Measurements from ENCODE around the gene ZNF484. TPM values are rescaled to one million over a fixed set of nuclear protein-coding genes. Genes with fewer than 3 reads are reported as not detected.
"Not testable (repeated sequence)": the region's sequence is repeated elsewhere in the genome, so short reads cannot be mapped to it uniquely, and the experiment has no call there.

The ZNF484 gene
- total RNA-seq, 1 donor from 2014 or later: 13.1 TPM

DNA sequence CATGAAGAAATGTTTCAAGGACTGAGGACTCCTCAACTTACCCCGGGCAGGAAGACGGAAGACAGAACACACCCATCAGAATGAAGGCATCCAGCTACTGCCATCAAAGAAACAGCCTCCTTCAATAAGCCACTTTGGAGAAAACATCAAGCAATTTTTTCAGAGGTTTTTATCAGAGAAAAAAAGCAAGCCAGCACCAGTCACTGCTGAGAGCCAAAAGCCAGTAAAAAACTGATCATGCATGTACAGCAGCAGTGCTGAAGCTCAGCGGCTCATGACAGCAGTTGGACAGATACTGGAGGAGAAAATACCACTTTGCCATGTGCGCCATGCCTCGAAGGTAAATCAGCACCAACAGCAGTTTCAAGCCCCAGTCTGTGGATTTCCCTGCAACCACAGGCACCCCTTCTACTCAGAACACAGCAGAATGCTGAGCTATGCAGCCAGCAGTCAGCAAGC, 10.1 kb upstream of the ZNF484 start:
- Mint-ChIP-seq H3K4me3 (no peak overlapping the region), H3K27me3 (ENCODE audit: low read depth) (no peaks in the 10 kb centered on the region), H3K36me3 (ENCODE audit: low read depth) (no peaks in the 10 kb centered on the region), H3K9me3 (no peaks in the 10 kb centered on the region), H3K27ac (ENCODE audit: unreplicated experiment) (peak overlapping the region; percentile 30), H3K4me1 (no peaks in the 10 kb centered on the region)
- no peak for DNase-seq (ENCODE audit: low read depth, low spot score)
- TF ChIP-seq, protein P1, sequence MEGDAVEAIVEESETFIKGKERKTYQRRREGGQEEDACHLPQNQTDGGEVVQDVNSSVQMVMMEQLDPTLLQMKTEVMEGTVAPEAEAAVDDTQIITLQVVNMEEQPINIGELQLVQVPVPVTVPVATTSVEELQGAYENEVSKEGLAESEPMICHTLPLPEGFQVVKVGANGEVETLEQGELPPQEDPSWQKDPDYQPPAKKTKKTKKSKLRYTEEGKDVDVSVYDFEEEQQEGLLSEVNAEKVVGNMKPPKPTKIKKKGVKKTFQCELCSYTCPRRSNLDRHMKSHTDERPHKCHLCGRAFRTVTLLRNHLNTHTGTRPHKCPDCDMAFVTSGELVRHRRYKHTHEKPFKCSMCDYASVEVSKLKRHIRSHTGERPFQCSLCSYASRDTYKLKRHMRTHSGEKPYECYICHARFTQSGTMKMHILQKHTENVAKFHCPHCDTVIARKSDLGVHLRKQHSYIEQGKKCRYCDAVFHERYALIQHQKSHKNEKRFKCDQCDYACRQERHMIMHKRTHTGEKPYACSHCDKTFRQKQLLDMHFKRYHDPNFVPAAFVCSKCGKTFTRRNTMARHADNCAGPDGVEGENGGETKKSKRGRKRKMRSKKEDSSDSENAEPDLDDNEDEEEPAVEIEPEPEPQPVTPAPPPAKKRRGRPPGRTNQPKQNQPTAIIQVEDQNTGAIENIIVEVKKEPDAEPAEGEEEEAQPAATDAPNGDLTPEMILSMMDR (conservative IDR thresholded peaks at IDR 0.05): no peak

DNA sequence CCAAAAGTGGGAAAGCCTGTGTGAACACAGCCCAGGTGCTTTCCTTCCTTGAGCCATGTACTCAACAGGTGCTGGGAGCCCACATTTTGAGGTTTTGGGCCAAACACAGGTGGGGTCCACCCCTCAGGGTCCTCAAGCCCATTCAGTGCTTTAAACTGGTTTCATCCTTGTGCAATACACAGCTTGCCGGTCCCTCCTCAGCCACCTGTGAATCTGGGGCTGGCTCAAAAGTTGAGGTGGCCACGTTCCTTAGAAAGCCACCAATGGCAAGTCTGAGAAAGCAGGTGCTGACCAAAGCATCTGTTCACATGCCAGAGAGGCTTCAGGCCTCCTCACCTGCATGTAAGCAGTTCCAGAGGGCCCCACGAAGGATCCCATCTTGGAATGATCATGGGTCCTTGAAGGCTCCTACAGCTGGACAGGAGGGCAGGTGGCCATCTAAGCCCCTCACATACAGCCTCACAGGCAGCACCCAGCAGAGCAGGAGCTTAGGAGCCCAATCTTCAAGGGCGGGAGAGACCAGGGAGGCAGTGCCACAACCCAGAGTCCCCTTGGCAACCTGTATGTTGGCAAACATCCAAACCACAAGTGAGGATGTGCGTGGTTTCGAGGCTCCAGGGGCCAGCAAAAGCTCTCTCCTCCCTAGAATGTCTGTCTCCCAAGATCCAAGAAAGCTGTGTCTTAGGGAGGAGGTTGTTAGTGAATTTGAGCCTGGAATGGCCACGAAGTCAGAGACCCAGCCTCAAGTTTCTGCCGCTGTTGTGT, 9.2 kb upstream of the ZNF484 start:
- not testable (repeated sequence) for H3K27me3 Mint-ChIP-seq (ENCODE audit: low read depth); H3K27ac Mint-ChIP-seq (ENCODE audit: unreplicated experiment); H3K9me3 Mint-ChIP-seq; H3K4me3 Mint-ChIP-seq; DNase-seq (ENCODE audit: low read depth, low spot score); H3K36me3 Mint-ChIP-seq (ENCODE audit: low read depth); H3K4me1 Mint-ChIP-seq

DNA sequence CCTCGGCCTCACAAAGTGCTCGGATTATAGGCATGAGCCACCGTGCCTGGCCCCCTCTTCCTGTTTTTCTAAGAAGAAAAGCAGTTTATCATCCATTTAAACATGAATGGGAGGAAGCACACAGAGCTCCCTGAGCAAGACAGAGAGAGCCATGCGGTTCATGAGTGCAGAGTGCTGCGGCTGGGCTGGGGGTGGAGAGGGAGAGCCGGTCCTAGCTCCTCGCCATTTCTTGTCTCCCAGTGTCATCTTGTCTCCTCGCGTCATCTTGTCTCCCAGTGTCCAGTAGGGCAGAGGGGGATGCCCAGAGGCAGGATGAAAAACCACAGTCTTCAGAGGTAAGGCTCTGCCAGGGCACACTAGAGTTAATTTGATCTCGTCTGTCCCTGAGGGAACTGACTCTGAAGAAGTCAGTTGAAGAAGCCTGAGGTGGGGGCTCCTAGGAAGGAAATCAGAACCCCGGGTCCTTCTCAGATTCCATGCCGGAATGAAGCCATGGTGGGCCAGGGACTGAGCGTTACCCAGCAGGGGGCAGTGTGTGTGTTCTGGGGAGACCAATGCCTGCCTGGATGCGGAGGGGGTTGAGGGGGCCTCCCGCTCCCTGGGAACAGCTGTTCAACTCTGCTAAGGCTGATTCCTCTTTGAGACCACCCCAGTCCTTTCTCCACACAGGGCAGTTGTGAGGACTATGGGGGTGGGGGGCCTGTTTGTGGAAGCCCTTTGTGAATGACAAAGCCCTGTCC, 6.0 kb upstream of the ZNF484 start:
- H3K27ac Mint-ChIP-seq (ENCODE audit: unreplicated experiment); H3K9me3 Mint-ChIP-seq; DNase-seq (ENCODE audit: low read depth, low spot score); H3K36me3 Mint-ChIP-seq (ENCODE audit: low read depth); H3K4me3 Mint-ChIP-seq; H3K4me1 Mint-ChIP-seq; H3K27me3 Mint-ChIP-seq (ENCODE audit: low read depth): not testable (repeated sequence)

DNA sequence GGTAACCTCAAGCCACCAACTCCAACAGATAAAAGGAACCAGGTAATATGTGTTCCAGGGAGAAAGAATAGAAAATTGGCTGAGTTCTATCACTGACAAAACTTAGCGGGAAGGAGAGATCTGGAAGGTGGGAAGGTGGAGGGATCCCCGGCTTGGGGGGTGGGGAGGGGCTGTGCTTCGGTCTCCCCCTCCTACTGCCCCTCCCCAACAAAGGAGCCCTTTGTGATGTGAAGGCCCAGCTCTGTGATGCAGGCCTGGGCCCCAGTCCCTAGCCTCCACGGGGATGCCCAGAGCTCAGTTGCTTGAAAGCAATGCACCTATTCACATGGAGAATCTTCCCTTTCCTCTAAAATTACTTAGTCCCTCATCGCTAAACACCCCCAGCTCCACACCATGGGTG, 4.4 kb upstream of the ZNF484 start:
- peaks cover 2% of the 10 kb centered on the region for H3K36me3 Mint-ChIP-seq (ENCODE audit: low read depth)
- no peak overlapping the region for H3K27ac Mint-ChIP-seq (ENCODE audit: unreplicated experiment)
- peaks cover 18% of the 10 kb centered on the region for H3K4me1 Mint-ChIP-seq
- peak overlapping the region; percentile 36 for H3K4me3 Mint-ChIP-seq
- TF ChIP-seq, protein P1 (conservative IDR thresholded peaks at IDR 0.05): no peak
- peaks cover 4% of the 10 kb centered on the region for H3K9me3 Mint-ChIP-seq
- H3K27me3 Mint-ChIP-seq (ENCODE audit: low read depth): no peaks in the 10 kb centered on the region
- DNase-seq (ENCODE audit: low read depth, low spot score): no peak

DNA sequence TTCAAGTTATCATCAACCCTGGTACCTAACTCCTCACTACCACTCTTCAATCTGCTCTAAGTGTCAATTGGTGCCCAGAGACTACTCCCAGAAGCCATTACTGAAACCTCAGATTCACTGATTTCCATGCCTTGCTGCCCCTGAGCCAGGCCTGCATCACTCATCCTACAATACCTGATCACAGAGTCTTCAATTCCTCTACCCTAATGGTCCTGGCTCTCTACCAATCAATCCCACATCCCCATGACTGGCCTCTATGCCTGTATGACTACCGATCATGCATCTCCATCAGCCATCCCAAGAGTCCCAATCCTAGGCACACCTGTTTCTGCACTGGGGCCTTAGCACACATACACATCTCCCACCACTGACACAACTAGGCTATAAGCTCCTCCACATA, 2.5 kb downstream of the ZNF484 start:
- Mint-ChIP-seq H3K27me3 (ENCODE audit: low read depth) (no peaks in the 10 kb centered on the region), H3K4me3 (peak overlapping the region; percentile 100), H3K27ac (ENCODE audit: unreplicated experiment) (no peak overlapping the region), H3K36me3 (ENCODE audit: low read depth) (peaks cover 13% of the 10 kb centered on the region), H3K9me3 (peaks cover 4% of the 10 kb centered on the region), H3K4me1 (peaks cover 32% of the 10 kb centered on the region)
- TF ChIP-seq, protein P1 (conservative IDR thresholded peaks at IDR 0.05): no peak
- DNase-seq (ENCODE audit: low read depth, low spot score): no peak

DNA sequence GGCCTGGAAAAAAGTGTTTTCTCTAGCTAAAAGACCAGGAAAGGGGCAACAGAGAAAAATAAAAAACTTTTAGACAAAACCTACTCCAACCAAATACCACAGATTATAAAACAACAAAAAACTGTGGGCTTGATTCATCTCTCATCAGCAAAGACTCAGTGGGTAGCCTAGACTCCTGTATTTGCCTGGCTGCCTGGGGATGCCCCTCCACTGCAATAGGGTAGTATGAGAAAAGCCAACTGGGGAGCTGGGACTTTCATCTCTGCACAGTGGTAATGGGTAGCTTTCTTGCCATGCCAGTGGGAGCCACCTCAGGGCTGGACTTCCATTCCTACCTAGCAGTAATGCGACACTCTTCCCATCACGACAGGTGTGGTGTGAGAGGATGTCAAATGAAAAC, 7.5 kb downstream of the ZNF484 start:
- no peak for DNase-seq (ENCODE audit: low read depth, low spot score)
- Mint-ChIP-seq H3K27ac (ENCODE audit: unreplicated experiment) (no peak overlapping the region), H3K4me1 (peaks cover 7% of the 10 kb centered on the region), H3K4me3 (no peak overlapping the region), H3K36me3 (ENCODE audit: low read depth) (peaks cover 28% of the 10 kb centered on the region), H3K9me3 (peaks cover 3% of the 10 kb centered on the region), H3K27me3 (ENCODE audit: low read depth) (no peaks in the 10 kb centered on the region)
- TF ChIP-seq, protein P1 (conservative IDR thresholded peaks at IDR 0.05): no peak

DNA sequence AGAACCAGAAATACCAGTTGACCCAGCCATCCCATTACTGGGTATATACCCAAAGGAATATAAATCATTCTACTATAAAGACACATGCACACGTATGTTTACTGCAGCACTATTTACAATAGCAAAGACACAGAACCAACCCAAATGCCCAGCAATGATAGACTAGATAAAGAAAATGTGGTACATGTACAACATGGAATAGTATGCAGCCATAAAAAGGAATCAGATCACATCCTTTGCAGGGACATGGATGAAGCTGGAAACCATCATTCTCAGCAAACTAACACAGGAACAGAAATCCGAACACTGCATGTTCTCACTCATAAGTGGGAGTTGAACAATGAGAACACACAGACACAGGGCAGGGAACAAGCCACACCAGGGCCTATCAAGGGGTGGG, 11.2 kb downstream of the ZNF484 start:
- not testable (repeated sequence) for H3K27me3 Mint-ChIP-seq (ENCODE audit: low read depth); H3K27ac Mint-ChIP-seq (ENCODE audit: unreplicated experiment); H3K4me3 Mint-ChIP-seq; H3K9me3 Mint-ChIP-seq; H3K4me1 Mint-ChIP-seq; DNase-seq (ENCODE audit: low read depth, low spot score)
- peaks cover 44% of the 10 kb centered on the region for H3K36me3 Mint-ChIP-seq (ENCODE audit: low read depth)

All from neural crest cell (in vitro differentiated cells).